ENCODE results near the gene MOSPD3. TPM values are rescaled to one million over a fixed set of nuclear protein-coding genes. Genes with fewer than 3 reads are reported as not detected.
A peak's percentile ranks its signal among the peaks of the same experiment; 100 is the strongest.

Gene MOSPD3
- total RNA-seq, 1 donor: 5.1 TPM

DNA sequence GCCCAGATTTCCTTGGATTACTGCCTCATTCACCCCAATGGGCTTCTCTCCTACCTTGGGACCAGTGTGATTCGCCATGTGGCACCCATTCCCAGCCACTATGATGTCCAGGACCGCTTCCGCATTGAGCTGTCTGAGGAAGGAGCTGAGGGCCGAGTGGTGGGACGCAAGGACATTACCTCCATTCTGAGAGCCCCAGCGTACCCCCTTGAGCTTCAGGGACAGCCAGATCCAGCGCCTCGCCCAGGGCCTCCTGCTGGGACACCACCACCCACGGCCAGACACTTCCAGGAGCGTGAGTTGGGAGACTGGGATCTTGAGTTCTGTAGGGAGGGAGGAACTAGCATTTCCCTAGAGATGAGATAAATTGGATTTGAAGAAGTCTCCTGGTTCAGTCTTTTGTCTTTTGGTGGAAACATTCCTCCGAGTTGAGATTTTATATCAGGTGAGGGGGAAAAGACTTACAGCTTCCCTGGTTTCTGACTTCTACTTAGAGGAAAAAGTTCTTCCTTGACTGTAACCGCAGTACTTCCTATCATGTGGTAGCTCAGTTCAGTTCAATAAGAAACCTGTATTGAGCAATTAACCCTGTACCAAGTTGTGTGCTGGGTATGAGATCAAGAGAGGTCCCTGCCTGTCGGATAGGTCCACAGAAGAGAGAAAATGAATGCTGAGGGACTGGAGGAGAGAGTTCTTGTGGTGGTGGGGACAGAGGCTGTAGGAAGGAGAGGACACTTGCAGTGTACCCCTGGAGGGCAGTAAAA is 1.3 kb downstream of the MOSPD3 start:
- Histone ChIP-seq H3K4me1 (ENCODE audit: insufficient read depth, low read length) (peaks cover 6% of the 10 kb centered on the region), H3K9me3 (ENCODE audit: low read depth, low read length) (no peaks in the 10 kb centered on the region), H3K36me3 (ENCODE audit: insufficient read depth, low read length) (no peaks in the 10 kb centered on the region), H2AFZ (ENCODE audit: low read length) (no peak overlapping the region), H4K20me1 (ENCODE audit: insufficient read depth, low read length) (no peaks in the 10 kb centered on the region), H3K27me3 (ENCODE audit: insufficient read depth, low read length) (no peaks in the 10 kb centered on the region), H3K79me2 (ENCODE audit: insufficient read depth, low read length) (no peaks in the 10 kb centered on the region), H3K4me2 (ENCODE audit: insufficient read depth, low read length) (peak overlapping the region; percentile 96), H3K27ac (ENCODE audit: low read depth, low read length) (no peak overlapping the region), H3K4me3 (ENCODE audit: insufficient read depth, low read length) (peak overlapping the region; percentile 92)
- TF ChIP-seq, protein P1, sequence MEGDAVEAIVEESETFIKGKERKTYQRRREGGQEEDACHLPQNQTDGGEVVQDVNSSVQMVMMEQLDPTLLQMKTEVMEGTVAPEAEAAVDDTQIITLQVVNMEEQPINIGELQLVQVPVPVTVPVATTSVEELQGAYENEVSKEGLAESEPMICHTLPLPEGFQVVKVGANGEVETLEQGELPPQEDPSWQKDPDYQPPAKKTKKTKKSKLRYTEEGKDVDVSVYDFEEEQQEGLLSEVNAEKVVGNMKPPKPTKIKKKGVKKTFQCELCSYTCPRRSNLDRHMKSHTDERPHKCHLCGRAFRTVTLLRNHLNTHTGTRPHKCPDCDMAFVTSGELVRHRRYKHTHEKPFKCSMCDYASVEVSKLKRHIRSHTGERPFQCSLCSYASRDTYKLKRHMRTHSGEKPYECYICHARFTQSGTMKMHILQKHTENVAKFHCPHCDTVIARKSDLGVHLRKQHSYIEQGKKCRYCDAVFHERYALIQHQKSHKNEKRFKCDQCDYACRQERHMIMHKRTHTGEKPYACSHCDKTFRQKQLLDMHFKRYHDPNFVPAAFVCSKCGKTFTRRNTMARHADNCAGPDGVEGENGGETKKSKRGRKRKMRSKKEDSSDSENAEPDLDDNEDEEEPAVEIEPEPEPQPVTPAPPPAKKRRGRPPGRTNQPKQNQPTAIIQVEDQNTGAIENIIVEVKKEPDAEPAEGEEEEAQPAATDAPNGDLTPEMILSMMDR (IDR thresholded peaks at IDR 0.05; ENCODE audit: extremely low read depth, low read depth, low read length): no peak
- DNase-seq (ENCODE audit: insufficient read length, low spot score, missing footprints): peak; percentile 69

DNA sequence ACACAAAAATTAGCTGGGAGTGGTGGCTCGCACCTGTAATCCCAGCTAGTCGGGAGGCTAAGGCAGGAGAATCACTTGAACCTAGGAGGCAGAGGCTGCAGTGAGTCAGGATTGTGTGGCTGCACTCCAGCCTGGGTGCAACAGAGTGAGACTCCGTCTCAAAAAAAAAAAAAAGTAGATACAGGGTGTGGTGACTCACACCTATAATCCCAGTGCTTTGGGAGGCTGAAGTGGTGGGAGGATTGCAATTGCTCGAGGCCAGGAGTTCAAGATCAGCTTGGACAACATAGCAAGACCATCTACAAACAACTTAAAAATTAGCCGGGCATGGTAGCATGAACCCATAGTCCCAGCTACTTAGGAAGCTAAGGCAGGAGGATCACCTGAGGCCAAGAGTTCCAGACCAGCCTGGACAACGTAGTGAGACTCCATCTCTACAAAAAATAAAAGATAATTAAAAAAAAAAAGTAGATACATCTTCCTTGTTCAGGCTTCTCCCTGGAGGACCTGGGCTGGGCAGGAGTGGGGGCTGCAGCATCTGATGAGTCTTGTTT is 2.0 kb downstream of the MOSPD3 start:
- Histone ChIP-seq H2AFZ (ENCODE audit: low read length) (no peak overlapping the region), H3K36me3 (ENCODE audit: insufficient read depth, low read length) (no peaks in the 10 kb centered on the region), H3K79me2 (ENCODE audit: insufficient read depth, low read length) (no peaks in the 10 kb centered on the region), H3K4me2 (ENCODE audit: insufficient read depth, low read length) (no peak overlapping the region), H3K4me3 (ENCODE audit: insufficient read depth, low read length) (no peak overlapping the region), H3K9me3 (ENCODE audit: low read depth, low read length) (no peaks in the 10 kb centered on the region), H3K4me1 (ENCODE audit: insufficient read depth, low read length) (peaks cover 6% of the 10 kb centered on the region), H3K27me3 (ENCODE audit: insufficient read depth, low read length) (no peaks in the 10 kb centered on the region), H3K27ac (ENCODE audit: low read depth, low read length) (no peak overlapping the region), H4K20me1 (ENCODE audit: insufficient read depth, low read length) (no peaks in the 10 kb centered on the region)
- DNase-seq (ENCODE audit: insufficient read length, low spot score, missing footprints): no peak
- TF ChIP-seq, protein P1 (IDR thresholded peaks at IDR 0.05; ENCODE audit: extremely low read depth, low read depth, low read length): no peak

DNA sequence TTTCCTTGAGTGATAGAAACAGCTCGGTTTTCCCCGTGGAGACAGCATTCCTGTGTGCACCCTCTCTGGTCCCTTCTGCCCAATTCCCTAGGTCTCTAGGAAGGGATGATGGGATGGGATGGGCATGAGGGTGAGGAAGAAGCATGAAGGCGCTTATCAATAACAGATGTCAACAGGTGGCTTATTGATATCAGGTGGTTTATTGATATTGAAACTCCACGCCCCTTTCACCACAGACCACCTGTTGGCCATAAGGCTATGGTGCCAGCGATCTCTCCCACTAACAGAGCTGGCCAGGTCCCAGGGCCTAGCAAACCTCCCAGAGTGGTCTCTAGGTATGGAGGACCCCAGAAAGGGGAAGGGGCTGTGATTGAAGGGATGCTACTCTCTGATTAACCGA is 7.9 kb downstream of the MOSPD3 start:
- no peaks in the 10 kb centered on the region for H3K27me3 ChIP-seq (ENCODE audit: insufficient read depth, low read length)
- H3K27ac ChIP-seq (ENCODE audit: low read depth, low read length): no peak overlapping the region

DNA sequence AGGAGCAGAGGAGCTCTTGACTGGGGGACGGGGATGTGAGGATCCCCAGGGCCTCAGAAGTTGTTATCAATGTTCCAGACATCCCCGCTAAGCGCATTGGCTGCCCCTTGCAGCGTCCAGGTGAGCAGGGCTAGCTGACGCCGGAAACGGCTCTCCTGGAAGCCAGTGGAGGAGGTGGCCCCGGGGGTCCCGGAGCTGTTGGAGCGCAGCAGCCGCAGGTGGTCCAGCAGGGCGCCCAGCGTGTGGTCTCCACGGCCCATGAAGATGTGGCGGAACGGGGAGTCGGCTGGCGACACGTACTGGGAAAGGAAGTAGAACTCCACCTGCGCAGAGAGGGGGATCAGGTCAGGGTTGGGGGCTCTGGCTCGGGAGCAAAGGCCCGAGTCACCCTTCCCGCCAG is 8.5 kb downstream of the MOSPD3 start:
- Histone ChIP-seq H3K27me3 (ENCODE audit: insufficient read depth, low read length) (no peaks in the 10 kb centered on the region), H3K79me2 (ENCODE audit: insufficient read depth, low read length) (no peaks in the 10 kb centered on the region), H3K4me1 (ENCODE audit: insufficient read depth, low read length) (no peaks in the 10 kb centered on the region), H3K4me2 (ENCODE audit: insufficient read depth, low read length) (no peak overlapping the region), H3K4me3 (ENCODE audit: insufficient read depth, low read length) (no peak overlapping the region), H3K9me3 (ENCODE audit: low read depth, low read length) (no peaks in the 10 kb centered on the region), H4K20me1 (ENCODE audit: insufficient read depth, low read length) (no peaks in the 10 kb centered on the region), H3K36me3 (ENCODE audit: insufficient read depth, low read length) (no peaks in the 10 kb centered on the region), H3K27ac (ENCODE audit: low read depth, low read length) (no peak overlapping the region), H2AFZ (ENCODE audit: low read length) (no peak overlapping the region)
- peak; percentile 43 for DNase-seq (ENCODE audit: insufficient read length, low spot score, missing footprints)
- TF ChIP-seq, protein P1 (IDR thresholded peaks at IDR 0.05; ENCODE audit: extremely low read depth, low read depth, low read length): no peak

More for the DNA sequence above, 7.9 kb downstream of the MOSPD3 start:
- Histone ChIP-seq H3K4me3 (ENCODE audit: insufficient read depth, low read length) (no peak overlapping the region), H3K36me3 (ENCODE audit: insufficient read depth, low read length) (no peaks in the 10 kb centered on the region), H3K79me2 (ENCODE audit: insufficient read depth, low read length) (no peaks in the 10 kb centered on the region), H3K4me2 (ENCODE audit: insufficient read depth, low read length) (no peak overlapping the region), H3K9me3 (ENCODE audit: low read depth, low read length) (no peaks in the 10 kb centered on the region), H4K20me1 (ENCODE audit: insufficient read depth, low read length) (no peaks in the 10 kb centered on the region), H2AFZ (ENCODE audit: low read length) (no peak overlapping the region), H3K4me1 (ENCODE audit: insufficient read depth, low read length) (no peaks in the 10 kb centered on the region)
- TF ChIP-seq, protein P1 (IDR thresholded peaks at IDR 0.05; ENCODE audit: extremely low read depth, low read depth, low read length): no peak
- peak; percentile 29 for DNase-seq (ENCODE audit: insufficient read length, low spot score, missing footprints)

Measured in osteoblast (primary cell).